ENCODE data around the gene RWDD3. TPM values are rescaled to one million over a fixed set of nuclear protein-coding genes. Genes with fewer than 3 reads are reported as not detected.

The RWDD3 gene
- total and polyA plus RNA-seq, 10 of the 15 experiments (the other 5 are each of a cell fraction or from before 2014, with no cell fraction given): 9.8 to 42.9 (median 21.4) TPM

DNA sequence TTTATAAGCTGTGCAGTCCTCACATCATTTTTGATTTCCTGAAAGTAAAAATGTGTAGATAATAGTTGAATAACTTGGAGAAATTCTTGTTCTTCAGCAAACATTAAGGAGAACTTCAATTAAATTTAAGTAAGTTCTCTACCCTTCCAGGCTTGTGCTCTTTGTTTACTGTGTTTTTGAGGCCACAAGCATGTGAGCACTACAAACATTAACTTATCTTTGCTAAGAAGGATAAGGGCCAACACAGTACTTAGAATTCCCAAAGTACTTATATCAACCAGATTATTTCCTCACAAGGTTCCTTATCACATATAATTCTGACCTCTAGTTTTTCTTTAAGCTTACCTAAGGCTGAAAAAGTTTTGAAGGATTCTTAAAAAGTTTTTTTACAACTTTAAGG lies 24.7 kb upstream of the RWDD3 start:
- Histone ChIP-seq H3K79me2 (ENCODE audit: control insufficient read depth, insufficient read depth, low read length) (no peaks in the 10 kb centered on the region), H3K27ac (ENCODE audit: control insufficient read depth, insufficient read depth) (no peak overlapping the region), H3K4me2 (ENCODE audit: control insufficient read depth, insufficient read depth) (no peak overlapping the region), H3K27me3 (replicated peaks in 1 of 2; ENCODE audit: control insufficient read depth in 2 of 2, insufficient read depth in 2 of 2, low read length in 1 of 2) (no peaks in the 10 kb centered on the region), H3K36me3 (ENCODE audit: control insufficient read depth in 2 of 2, insufficient read depth in 2 of 2, low read length in 1 of 2) (no peaks in the 10 kb centered on the region), H3K9me3 (replicated peaks; ENCODE audit: control insufficient read depth, insufficient read depth, low read length) (no peaks in the 10 kb centered on the region), H3K4me1 (ENCODE audit: control insufficient read depth, insufficient read depth, low read length) (no peaks in the 10 kb centered on the region), H3K9ac (ENCODE audit: control insufficient read depth, insufficient read depth, low read length) (no peak overlapping the region), H2AFZ (ENCODE audit: control insufficient read depth, low read depth, low read length) (no peak overlapping the region), H4K20me1 (ENCODE audit: control insufficient read depth, insufficient read depth) (no peaks in the 10 kb centered on the region), H3K4me3 (no peak overlapping the region)
- ATAC-seq: no peak
- TF ChIP-seq, protein P1, sequence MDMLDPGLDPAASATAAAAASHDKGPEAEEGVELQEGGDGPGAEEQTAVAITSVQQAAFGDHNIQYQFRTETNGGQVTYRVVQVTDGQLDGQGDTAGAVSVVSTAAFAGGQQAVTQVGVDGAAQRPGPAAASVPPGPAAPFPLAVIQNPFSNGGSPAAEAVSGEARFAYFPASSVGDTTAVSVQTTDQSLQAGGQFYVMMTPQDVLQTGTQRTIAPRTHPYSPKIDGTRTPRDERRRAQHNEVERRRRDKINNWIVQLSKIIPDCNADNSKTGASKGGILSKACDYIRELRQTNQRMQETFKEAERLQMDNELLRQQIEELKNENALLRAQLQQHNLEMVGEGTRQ (IDR thresholded peaks at IDR 0.05; ENCODE audit: borderline replicate concordance, low read depth, low read length): no peak
- no peak for TF ChIP-seq ZZZ3 (IDR thresholded peaks at IDR 0.05; ENCODE audit: control insufficient read depth, insufficient read length, low read depth)
- TF ChIP-seq TCF7 (IDR thresholded peaks at IDR 0.05; ENCODE audit: borderline replicate concordance): no peak
- no peak for TF ChIP-seq EGR1 (IDR thresholded peaks at IDR 0.05; ENCODE audit: borderline replicate concordance in 1 of 2, low read depth in 2 of 2, low read length in 2 of 2)
- no peak for TF ChIP-seq ZBED1 (IDR thresholded peaks at IDR 0.05; ENCODE audit: borderline replicate concordance)
- TF ChIP-seq, protein P2, sequence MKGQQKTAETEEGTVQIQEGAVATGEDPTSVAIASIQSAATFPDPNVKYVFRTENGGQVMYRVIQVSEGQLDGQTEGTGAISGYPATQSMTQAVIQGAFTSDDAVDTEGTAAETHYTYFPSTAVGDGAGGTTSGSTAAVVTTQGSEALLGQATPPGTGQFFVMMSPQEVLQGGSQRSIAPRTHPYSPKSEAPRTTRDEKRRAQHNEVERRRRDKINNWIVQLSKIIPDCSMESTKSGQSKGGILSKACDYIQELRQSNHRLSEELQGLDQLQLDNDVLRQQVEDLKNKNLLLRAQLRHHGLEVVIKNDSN (IDR thresholded peaks at IDR 0.05; ENCODE audit: borderline replicate concordance, extremely low read length, insufficient read depth, low read depth, low read length): no peak
- no peak for TF ChIP-seq YY1 (IDR thresholded peaks at IDR 0.05; ENCODE audit: low read depth, low read length)
- TF ChIP-seq, protein P3, sequence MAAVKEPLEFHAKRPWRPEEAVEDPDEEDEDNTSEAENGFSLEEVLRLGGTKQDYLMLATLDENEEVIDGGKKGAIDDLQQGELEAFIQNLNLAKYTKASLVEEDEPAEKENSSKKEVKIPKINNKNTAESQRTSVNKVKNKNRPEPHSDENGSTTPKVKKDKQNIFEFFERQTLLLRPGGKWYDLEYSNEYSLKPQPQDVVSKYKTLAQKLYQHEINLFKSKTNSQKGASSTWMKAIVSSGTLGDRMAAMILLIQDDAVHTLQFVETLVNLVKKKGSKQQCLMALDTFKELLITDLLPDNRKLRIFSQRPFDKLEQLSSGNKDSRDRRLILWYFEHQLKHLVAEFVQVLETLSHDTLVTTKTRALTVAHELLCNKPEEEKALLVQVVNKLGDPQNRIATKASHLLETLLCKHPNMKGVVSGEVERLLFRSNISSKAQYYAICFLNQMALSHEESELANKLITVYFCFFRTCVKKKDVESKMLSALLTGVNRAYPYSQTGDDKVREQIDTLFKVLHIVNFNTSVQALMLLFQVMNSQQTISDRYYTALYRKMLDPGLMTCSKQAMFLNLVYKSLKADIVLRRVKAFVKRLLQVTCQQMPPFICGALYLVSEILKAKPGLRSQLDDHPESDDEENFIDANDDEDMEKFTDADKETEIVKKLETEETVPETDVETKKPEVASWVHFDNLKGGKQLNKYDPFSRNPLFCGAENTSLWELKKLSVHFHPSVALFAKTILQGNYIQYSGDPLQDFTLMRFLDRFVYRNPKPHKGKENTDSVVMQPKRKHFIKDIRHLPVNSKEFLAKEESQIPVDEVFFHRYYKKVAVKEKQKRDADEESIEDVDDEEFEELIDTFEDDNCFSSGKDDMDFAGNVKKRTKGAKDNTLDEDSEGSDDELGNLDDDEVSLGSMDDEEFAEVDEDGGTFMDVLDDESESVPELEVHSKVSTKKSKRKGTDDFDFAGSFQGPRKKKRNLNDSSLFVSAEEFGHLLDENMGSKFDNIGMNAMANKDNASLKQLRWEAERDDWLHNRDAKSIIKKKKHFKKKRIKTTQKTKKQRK (IDR thresholded peaks at IDR 0.05; ENCODE audit: low read depth, low read length): no peak
- no peak for TF ChIP-seq SUPT20H (IDR thresholded peaks at IDR 0.05; ENCODE audit: borderline replicate concordance, control insufficient read depth, low read depth, low read length)
- TF ChIP-seq HDGF (IDR thresholded peaks at IDR 0.05): no peak
- DNase-seq (ENCODE audit: low read depth, low spot score): no peak
- intact Hi-C loops (cut with micrococcal nuclease; ENCODE audit: unreplicated experiment) (no loop called here), in situ Hi-C loops (cut with MboI) (no loop called here)
- RAD21 ChIA-PET (ENCODE audit: unreplicated experiment): no interaction called here
- POLR2A ChIA-PET: interaction anchor here (0.5 to 0.9 kb wide), 2 partner anchors 11 to 168 kb away, joined by 3 read pairs; no protein-coding TSS in a partner anchor
- CTCF ChIA-PET: no interaction called here
- BruUV-seq (replicated peaks): no TSS peak
- FAIRE-seq: no peak
- SMC1A ChIA-PET (ENCODE audit: uncharacterized antibody, unreplicated experiment): interaction anchor here (1.0 kb wide), 1 partner anchor 15 kb away, joined by 3 read pairs; no protein-coding TSS in a partner anchor
